Measurements from ENCODE around the gene PRRC2C. TPM values are rescaled to one million over a fixed set of nuclear protein-coding genes. Genes with fewer than 3 reads are reported as not detected.

Gene PRRC2C
- total RNA-seq, 1 donor from 2014 or later: 155 TPM

DNA sequence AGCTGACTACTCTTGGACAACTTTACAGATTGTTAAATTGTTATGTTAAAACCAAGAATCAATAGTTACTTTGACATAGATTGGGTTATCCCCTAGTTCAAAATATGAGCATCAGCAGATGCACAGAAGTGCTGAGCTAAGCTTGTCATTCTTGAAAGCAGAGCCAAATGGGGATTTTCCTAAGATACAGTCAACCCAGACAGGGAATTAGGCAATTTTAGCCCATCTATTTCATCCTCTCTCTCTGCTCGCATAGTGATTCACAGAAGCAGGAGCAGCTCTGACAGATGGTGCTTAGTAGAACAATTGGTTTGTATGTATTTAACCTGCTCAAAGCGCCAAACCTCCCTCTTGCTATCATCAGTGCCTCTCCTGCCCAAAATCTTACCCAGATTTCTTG lies 27.9 kb upstream of the PRRC2C start:
- no peak overlapping the region for H3K27ac ChIP-seq
- H3K9me3 ChIP-seq: no peaks in the 10 kb centered on the region
- H3K27me3 ChIP-seq: no peaks in the 10 kb centered on the region
- no peak overlapping the region for H3K4me3 ChIP-seq
- no peak for ATAC-seq
- H3K4me1 ChIP-seq: no peaks in the 10 kb centered on the region
- TF ChIP-seq, protein P1, sequence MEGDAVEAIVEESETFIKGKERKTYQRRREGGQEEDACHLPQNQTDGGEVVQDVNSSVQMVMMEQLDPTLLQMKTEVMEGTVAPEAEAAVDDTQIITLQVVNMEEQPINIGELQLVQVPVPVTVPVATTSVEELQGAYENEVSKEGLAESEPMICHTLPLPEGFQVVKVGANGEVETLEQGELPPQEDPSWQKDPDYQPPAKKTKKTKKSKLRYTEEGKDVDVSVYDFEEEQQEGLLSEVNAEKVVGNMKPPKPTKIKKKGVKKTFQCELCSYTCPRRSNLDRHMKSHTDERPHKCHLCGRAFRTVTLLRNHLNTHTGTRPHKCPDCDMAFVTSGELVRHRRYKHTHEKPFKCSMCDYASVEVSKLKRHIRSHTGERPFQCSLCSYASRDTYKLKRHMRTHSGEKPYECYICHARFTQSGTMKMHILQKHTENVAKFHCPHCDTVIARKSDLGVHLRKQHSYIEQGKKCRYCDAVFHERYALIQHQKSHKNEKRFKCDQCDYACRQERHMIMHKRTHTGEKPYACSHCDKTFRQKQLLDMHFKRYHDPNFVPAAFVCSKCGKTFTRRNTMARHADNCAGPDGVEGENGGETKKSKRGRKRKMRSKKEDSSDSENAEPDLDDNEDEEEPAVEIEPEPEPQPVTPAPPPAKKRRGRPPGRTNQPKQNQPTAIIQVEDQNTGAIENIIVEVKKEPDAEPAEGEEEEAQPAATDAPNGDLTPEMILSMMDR (IDR thresholded peaks at IDR 0.05): no peak
- no peak for DNase-seq
- H3K36me3 ChIP-seq: no peaks in the 10 kb centered on the region
- intact Hi-C loops (cut with DNase I): no loop called here

DNA sequence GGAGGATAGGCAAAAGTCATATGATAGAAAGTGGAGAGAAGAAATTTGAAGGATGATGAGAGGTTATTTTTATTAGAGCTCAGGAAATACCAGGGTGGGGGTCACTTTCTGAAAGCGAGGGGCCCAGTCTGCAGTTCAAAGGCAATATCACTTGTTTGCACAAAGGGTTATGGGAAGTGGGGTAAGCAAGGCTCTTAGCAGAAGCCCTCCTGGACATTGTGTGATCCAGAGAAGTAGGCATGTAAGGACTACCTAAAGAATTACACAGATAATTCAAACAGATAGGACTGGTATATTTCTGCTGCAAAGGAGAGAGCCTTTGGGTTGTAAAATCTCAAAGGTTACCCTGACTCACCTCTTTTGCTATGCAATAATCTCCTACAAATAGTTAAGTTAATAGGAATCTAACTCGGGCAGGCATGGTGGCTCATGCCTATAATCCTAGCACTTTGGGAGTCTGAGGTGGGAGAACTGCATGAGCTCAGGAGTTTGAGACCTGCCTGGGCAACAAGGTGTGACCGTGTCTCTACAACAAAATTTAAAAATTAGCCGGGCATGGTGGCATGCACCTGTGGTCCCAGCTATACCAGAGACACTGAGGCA lies 25.2 kb upstream of the PRRC2C start:
- DNase-seq: no peak

DNA sequence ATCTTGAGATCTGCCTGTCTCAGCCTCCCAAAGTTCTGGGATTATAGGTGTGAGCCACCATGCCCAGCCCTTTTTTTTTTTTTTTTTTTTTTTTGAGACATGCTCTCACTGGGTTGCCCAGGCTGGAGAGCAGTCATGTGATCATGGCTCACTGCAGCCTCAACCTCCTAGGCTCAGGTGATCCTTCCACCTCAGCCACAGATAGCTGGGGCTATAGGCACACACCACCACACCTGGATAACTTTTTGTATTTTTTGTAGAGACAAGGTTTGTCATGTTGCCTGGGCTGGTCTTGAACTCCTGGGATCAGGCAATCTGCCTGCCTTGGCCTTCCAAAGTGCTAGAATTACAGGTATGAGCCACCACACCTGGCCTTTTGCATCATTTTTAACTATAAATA lies 17.7 kb upstream of the PRRC2C start:
- Histone ChIP-seq H3K4me3 (no peak overlapping the region), H3K4me1 (no peaks in the 10 kb centered on the region), H3K9me3 (no peaks in the 10 kb centered on the region), H3K27me3 (no peaks in the 10 kb centered on the region), H3K36me3 (no peaks in the 10 kb centered on the region), H3K27ac (no peak overlapping the region)
- DNase-seq (no peak), ATAC-seq (no peak)
- TF ChIP-seq, protein P1 (IDR thresholded peaks at IDR 0.05): no peak
- intact Hi-C loops (cut with DNase I): no loop called here

More for the DNA sequence above, 25.2 kb upstream of the PRRC2C start:
- ATAC-seq: no peak
- intact Hi-C loops (cut with DNase I): no loop called here
- no peaks in the 10 kb centered on the region for H3K36me3 ChIP-seq
- no peaks in the 10 kb centered on the region for H3K27me3 ChIP-seq
- H3K4me3 ChIP-seq: no peak overlapping the region
- no peaks in the 10 kb centered on the region for H3K9me3 ChIP-seq
- H3K4me1 ChIP-seq: no peaks in the 10 kb centered on the region
- H3K27ac ChIP-seq: no peak overlapping the region
- TF ChIP-seq, protein P1 (IDR thresholded peaks at IDR 0.05): no peak

GRCh38 chr1:171468120-171468750 lies 17.1 kb upstream of the PRRC2C start:
- ATAC-seq: no peak
- DNase-seq: no peak
- intact Hi-C loops (cut with DNase I): no loop called here

DNA sequence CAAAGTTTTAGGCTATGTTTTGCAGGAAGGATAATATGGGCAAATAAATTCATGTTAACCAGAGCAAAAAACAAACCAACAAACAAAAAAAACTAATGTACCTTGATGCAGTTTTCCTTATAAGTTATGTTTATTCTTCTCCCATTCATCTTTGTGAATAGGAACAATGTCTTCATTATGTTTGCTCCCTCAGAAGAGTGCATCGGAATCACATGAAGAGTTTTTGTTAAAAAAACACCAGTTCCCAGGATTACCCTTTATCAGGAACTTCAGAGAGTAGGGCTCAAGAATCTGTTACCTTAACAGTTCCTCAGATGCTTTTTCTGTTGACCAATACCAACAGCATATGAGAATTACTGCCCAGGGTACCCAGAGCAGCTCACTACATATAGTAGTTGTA lies 14.6 kb upstream of the PRRC2C start:
- DNase-seq (no peak), ATAC-seq (no peak)
- no peak overlapping the region for H3K27ac ChIP-seq
- H3K4me3 ChIP-seq: no peak overlapping the region
- no peaks in the 10 kb centered on the region for H3K36me3 ChIP-seq
- no peaks in the 10 kb centered on the region for H3K9me3 ChIP-seq
- intact Hi-C loops (cut with DNase I): no loop called here
- H3K4me1 ChIP-seq: no peaks in the 10 kb centered on the region
- no peaks in the 10 kb centered on the region for H3K27me3 ChIP-seq
- TF ChIP-seq, protein P1 (IDR thresholded peaks at IDR 0.05): no peak

More at GRCh38 chr1:171468120-171468750, 17.1 kb upstream of the PRRC2C start:
- H3K27me3 ChIP-seq: no peaks in the 10 kb centered on the region
- no peaks in the 10 kb centered on the region for H3K4me1 ChIP-seq
- TF ChIP-seq, protein P1 (IDR thresholded peaks at IDR 0.05): no peak
- no peak overlapping the region for H3K4me3 ChIP-seq
- no peaks in the 10 kb centered on the region for H3K9me3 ChIP-seq
- no peaks in the 10 kb centered on the region for H3K36me3 ChIP-seq
- no peak overlapping the region for H3K27ac ChIP-seq
